OCI-M1 (cell line): ENCODE measurements around the gene MPND.

Experiments used
- DNase-seq: peaks from one replicate; lab custom pipeline; 2025; lab: John Stamatoyannopoulos, UW

Gene MPND

DNA sequence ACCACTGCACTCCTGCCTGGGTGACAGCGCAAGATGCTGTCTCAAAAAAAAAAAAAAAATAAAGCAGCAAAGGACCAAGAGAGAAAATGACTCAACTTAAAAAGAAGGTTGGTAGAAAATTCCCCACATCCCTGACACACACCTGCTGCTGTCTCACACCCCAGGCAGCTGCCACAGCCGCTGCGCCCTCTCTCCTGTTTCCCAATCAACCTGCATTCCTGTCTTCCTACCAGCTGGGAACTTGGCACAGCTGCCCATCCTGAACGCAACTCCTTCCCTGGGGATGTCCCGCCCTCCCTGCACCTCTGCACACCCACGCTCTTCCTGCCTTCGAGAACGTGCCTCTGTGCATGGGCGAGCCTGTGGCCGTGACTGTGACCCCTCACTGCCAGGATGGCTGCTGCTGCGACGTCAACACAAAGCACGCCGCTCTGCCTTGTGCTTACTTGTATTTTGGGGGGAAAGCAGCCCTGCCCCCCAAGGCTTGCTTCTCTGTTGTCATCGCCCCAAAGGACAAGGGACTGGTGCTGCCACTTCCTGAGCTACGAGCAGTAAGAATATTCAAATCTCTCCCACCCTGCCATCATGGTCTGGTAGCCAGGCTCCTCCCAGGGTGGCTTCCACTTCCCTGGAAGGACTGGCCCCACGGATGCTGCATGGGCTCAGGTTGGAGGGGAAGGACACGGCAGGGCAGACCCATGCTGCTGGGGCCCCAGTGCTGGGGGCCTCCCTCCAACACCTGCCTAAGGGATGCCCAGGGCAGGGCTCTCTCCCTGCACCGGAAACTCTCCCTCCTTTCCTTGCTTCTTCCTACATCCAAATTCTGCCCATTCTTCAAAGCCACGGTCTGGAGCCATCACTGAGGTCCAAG lies 36.3 kb downstream of the MPND start:
- no peak for DNase-seq

- DNase-seq, result no peak
Observed at GRCh38 chr19:4380254-4380727, 36.9 kb downstream of the MPND start.

DNA sequence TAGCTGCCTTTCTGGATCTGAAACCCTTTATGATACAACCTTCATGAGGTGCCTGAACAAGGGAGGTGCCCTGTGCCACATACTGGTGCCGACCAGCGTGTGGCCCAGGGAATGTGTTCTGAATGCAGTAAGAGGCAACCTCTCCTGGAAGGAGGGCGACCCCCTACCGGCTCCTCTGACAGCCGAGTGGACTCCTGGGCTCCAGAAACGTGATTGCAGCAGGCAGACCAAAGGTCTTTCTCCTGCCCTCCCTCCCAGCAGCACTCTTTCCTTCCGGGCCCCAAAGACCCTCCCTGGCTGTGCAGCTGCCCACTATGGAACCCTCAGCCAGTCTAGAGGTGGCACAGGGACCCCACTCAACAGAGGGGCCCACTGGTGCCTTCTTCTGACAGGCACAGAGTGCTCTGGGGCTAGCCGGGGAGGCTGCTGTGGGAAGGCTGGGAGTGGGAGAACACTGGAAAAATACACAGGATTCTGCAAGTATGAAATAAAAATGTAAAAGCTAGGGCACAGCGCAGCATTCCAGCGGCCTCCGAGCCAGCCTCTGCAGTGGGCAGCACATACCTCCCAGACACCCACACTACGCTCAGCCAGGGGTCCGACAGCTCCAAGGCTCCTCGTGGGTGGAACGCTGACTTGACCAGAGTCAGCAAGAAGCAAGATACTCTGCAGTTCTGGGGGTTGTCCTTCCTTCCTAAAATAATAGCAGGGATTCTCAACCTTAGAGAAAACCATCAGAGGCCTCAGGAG lies 42.1 kb downstream of the MPND start:
- no peak for DNase-seq

DNA sequence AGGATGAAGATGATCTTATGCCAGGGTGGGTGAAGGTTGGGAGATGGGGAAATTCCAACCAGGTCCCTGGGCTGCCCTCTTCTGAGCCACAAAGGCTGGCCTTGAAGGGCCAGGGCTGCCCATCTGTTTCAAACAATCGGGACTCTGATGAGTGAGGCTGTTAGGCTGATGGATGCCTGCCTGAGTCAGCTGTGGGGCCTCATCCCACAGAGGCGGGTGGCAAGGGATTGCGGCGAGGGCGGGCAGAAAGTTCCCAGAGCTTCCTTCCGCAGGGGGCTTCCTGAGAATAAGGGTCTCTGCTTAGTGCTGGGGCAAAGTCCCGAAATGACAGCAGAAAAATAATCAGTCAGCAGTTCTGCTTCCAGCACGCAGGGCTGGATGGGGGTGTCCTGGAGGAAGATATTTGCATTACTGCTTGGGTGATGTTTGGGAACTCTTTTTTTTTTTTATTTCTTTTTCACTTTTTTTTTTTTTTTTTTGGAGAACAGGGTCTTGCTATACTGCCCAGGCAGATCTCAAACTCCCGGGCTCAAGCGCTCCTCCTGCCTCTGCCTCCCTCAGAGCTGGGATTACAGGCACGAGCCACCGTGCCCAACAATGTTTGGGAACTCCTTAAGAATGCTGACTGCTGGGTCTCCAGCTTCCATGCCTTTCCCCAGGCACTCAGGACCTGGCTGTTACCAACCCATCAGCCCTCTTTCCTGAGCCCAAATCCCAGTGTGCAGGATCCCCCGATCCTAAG lies 42.9 kb downstream of the MPND start:
- DNase-seq, result no peak

DNA sequence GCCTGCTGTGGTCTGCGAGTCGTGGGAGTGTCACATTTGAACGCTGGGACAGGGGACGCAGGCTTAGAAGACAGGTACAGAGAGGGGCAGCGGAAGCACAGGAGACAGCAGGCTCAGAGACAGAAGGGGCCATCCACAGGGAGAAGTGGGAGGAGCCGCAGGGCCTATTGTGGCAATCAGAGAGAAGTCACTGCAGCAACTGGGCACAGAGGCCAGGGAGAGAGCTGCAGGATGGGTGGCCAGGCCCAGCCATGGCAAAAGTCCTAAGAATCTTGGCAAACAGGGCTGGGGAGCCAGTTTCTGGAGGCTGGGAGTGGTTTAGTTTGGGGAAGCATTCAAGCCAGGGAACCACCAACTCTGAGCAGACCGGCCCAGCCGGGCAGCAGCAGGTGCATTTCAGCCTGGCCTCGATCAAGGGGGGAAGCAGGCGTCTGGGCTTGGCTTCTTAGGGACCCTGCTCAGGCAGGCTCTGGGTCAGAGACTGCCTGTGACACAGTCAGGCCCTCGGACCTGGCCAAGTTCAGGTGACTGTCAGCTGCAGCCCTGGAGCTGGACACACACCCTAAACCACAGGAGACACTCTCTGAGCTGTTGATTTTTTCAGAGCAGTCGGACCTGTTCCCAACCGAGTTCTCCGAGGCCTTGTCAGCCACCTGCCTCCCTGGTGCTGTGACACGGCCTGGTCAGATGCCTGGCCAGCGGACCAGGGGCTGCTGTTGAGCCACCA lies 45.1 kb downstream of the MPND start:
- no peak for DNase-seq

DNA sequence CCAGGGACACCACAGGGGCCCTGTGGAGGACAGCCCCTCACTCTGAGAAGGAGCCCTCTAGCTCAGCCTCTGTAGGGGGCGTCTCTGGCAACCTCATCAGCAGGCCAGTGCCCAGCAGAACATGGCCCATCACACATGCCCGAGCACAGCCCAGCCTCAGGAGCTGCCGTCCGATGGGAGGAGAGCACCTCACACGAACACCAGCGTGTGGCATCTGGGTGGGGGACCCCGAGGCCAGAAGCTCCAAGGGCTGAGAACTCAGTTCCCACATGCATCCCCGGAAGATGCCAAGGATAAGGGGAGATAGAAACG lies 45.7 kb downstream of the MPND start:
- DNase-seq, result no peak

DNA sequence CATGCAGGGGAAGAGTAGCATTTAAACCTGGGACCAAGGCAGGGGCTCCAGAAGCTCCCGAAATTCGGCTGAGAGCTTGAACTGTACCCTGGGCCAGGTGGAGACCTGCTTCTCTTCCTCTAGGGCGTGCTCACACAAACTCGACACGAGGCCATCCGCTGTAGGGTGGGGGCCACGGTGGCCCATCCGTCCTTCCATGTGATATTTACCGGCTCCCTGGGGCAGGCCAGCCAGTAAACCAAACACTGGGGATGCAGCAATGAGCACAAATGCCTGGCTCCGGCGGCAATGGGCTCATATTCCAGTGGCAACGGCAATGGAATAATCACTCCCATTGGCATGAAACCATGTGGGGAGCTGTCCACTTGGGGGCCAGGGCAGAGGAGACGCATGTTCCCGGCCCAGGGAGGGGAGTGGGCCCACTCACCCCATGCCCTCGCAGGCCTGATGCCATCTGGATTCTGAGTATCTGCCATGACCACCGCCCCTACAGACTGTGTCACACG lies 46.2 kb downstream of the MPND start:
- no peak for DNase-seq

GRCh38 chr19:4390017-4390566 lies 46.7 kb downstream of the MPND start:
- no peak for DNase-seq

GRCh38 chr19:4390567-4391305 lies 47.4 kb downstream of the MPND start:
- no peak for DNase-seq

- no peak for DNase-seq
Observed at GRCh38 chr19:4391306-4391693, 47.9 kb downstream of the MPND start.

DNA sequence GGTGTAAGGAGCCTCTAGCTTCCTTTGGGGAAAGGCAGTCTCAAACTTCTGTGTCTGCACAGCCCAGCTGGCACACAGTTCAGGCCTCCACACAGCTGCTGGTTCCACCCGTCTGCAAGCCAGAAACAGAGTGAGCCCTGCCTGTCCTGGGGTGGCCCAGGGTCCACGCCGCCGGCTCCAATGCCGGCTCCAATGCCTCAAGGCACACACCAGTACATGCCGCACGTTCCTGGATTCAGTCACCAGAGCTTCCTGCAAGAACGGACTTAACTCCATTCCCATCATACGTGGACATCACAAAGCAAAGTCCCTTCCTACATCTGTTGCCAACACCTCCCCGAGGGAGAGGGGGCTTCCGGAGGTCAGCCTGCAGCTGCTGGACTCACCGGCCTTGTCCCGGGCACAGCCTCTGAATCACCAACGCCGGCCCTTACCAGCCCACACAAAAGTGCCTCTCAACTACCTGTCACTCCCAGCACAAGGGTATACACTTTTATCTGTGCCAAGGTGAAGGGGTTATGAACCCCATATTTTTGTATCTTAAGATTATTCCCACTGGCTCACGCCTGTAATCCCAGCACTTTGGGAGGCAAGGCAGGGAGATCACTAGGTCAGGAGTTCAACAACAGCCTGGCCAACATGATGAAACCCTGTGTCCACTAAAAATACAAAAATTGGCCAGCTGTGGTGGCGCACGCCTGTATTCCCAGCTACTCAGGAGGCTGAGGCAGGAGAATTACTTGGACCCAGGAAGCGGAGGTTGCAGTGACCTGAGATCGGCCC lies 48.5 kb downstream of the MPND start:
- DNase-seq, result no peak

GRCh38 chr19:4393947-4394590 lies 50.7 kb downstream of the MPND start:
- DNase-seq, result no peak

DNA sequence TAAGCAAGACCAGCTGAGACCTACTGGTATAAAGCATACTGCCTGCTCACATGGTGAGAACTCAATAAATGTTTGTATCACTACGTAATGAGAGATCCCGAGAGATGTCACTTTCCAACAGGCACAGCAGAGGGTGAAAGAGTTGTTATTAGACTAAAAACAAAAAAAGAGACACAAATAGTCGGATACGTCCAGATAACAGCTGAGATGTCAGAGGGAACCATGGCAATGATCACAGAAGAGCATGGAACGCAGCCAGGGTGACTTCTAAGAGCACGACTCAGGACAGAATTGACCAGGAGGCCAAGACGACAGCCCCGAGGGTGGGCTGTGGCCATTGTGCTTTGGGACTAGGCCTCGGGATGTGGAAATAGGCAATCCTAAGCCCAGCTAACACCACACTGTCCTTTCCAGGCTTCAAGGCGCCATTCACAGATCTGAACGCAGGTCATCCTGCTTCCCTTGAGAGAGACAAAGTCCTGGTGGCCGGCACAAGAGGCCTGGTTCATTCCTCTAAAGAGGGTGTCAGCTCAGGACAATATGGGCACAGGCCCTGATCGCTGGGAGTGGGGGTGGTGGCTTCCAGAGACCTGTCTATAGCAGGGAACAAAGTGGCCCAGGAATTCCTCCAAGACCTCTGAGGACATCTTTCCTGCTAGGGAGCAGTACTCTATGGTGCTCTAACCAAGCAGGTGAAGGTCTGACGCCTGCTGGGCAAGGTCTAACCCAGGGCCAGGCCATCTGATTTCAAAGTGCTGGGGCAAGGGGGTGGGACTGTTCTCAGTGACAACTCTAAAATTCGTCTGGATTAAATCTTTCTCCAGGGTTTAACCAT lies 53.8 kb downstream of the MPND start:
- DNase-seq, result no peak

DNA sequence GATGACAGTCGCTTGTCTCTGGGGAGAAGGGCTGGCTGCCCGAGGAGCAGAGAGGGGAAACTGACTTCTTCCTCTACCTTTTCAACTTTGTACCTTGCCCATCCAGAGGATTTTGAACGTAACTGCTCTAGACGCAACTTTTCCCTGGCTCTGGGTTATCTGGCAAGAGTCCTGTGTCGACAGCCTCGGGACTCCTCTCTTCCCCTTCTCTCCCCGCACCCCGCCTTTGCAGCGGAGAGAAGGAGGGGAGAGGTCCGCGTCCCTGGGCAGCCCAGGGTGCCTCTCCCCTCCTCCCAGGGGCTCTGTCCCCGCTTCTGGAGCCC lies 56.4 kb downstream of the MPND start:
- peak; percentile 31 for DNase-seq

- peak; percentile 90 for DNase-seq
Observed at GRCh38 chr19:4400135-4400936, 57.0 kb downstream of the MPND start, which contains the start of gene SH3GL1. Gene SH3GL1, minus strand, starts transcription at chr19:4400547. Its CDS starts 179 bp downstream, at chr19:4400368.

DNA sequence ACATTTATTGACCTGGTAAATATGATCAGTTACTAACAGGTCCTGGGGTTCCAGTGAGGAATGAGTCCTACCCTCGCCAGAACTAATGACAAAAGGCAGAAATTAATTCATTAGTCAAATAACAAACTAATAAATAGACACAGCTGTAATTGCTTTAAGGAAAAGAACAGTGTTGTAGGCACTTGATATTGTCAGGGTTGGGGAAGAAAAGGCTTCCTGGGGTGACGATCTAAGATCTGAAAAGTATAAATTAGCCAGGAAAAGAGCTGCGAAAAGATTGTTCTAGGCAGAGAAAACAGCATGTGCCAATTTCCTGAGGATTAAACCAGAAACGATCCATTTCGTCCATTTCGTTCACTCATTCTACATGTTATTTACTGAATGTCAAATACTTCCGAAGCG lies 58.4 kb downstream of the MPND start:
- peak; percentile 54 for DNase-seq

DNA sequence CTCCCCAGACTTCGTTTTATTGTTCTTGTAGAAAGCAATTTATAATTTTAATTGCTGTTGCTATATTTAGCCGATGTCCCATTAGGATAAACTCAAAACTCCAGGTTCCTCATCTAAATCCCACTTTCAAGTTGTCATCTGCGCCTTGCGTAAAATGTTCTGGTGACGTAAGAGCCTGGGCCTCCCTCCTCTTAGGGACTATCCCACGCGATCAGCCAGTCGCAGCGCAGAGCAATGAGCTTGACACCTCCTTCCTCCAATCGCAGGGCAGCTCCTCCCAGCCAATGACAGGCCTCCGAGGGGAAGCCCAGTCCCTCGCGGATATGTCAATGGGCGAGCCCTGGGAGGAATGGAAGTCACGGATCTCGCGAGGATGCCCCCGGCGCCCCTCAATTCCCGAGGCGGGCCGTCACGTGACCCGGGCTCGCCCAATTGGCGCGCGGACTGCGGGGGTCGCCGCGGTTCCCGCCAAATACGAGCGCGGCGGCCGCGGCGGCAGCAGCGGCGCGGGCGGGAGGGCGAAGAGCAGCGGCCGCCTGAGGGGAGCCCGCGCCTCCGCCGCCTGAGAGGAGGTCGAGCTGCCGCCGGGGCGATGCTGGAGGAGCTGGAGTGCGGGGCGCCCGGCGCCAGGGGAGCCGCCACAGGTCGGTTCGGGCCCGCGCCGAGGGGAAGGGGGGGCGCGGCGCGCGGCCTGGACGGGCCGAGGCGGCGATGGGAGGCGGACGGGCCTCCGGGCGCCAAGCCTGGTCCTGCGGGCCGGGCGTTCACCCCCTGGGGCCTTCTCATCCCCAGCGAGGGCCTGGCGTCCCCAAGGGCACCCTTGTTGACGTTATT lies 59.0 kb downstream of the MPND start, which contains the start of gene CHAF1A:
CHAF1A (plus strand) TSS at position 470 of the 834 bp plus-strand sequence; CDS start at position 593, 123 bp downstream.
- peak; percentile 98 for DNase-seq
